CD4-positive, CD25-positive, alpha-beta regulatory T cell (primary cell): ENCODE results near the gene CNOT4. TPM values are rescaled to one million over a fixed set of nuclear protein-coding genes. Genes with fewer than 3 reads are reported as not detected.

Experiments used
- ATAC-seq, 2 donors: fragments of 150-1000 bp; cut with Tn5 transposase; one replicate each; pipeline ENCODE4 v1.10.0; 2021; ENCODE audit warnings: low read depth in 2 of 2, moderate number of reproducible peaks in 2 of 2, moderate library complexity in 1 of 2
- DNase-seq, 3 donors: peaks; one replicate each; pipeline versions ENCODE4 v3.0.0 to v3.0.0-alpha.2; 2012 to 2022; ENCODE audit warnings: mixed read lengths in 1 of 3
- H3K27ac ChIP-seq: one replicate; pipeline ENCODE4 v1.7.0; 2013; ENCODE audit warnings: mild to moderate bottlenecking, low read length; ENCODE audit not compliant: insufficient read depth, poor library complexity, severe bottlenecking
- H3K27me3 ChIP-seq: one replicate; pipeline ENCODE4 v1.7.0; 2013; ENCODE audit warnings: low read length; ENCODE audit not compliant: control insufficient read depth, insufficient read depth
- H3K36me3 ChIP-seq: one replicate; pipeline ENCODE4 v1.7.0; 2013; ENCODE audit warnings: mild to moderate bottlenecking, low read length, moderate library complexity; ENCODE audit not compliant: control insufficient read depth, insufficient read depth
- H3K4me1 ChIP-seq: 2 replicates; pipeline ENCODE4 v1.7.0; 2013; ENCODE audit warnings: mild to moderate bottlenecking, low read length; ENCODE audit not compliant: insufficient read depth, control insufficient read depth, poor library complexity, severe bottlenecking
- H3K4me3 ChIP-seq: one replicate; pipeline ENCODE4 v1.7.0; 2013; ENCODE audit warnings: low read depth, mild to moderate bottlenecking, low read length, moderate library complexity
- H3K9me3 ChIP-seq, 2 experiments: 1 replicate in 1 of 2; 2 replicates in 1 of 2; pipeline ENCODE4 v1.7.0; 2013; ENCODE audit warnings: low read length in 2 of 2, mild to moderate bottlenecking in 1 of 2, moderate library complexity in 1 of 2; ENCODE audit not compliant: control insufficient read depth in 2 of 2
- H3K27ac Mint-ChIP-seq, 3 donors: one replicate each; pipeline ENCODE4 v1.8.0; 2020 to 2022; ENCODE audit warnings: mild to moderate bottlenecking in 3 of 3, mixed read lengths in 3 of 3, moderate library complexity in 2 of 3
- H3K27me3 Mint-ChIP-seq: one replicate; pipeline ENCODE4 v1.8.0; 2022; ENCODE audit warnings: mild to moderate bottlenecking, mixed read lengths
- H3K36me3 Mint-ChIP-seq: one replicate; pipeline ENCODE4 v1.8.0; 2020; ENCODE audit warnings: mixed read lengths
- H3K4me1 Mint-ChIP-seq, 4 donors: one replicate each; pipeline ENCODE4 v1.8.0; 2020 to 2022; ENCODE audit warnings: mixed read lengths in 4 of 4, mild to moderate bottlenecking in 1 of 4
- H3K4me3 Mint-ChIP-seq, 4 donors: one replicate each; pipeline ENCODE4 v1.8.0; 2020 to 2022; ENCODE audit warnings: mild to moderate bottlenecking in 4 of 4, mixed read lengths in 4 of 4, moderate library complexity in 3 of 4
- H3K9me3 Mint-ChIP-seq, 7 donors: one replicate each; pipeline ENCODE4 v1.8.0; 2020 to 2022; ENCODE audit warnings: mixed read lengths in 7 of 7, mild to moderate bottlenecking in 3 of 7, moderate library complexity in 2 of 7
- polyA plus RNA-seq, 4 donors: library from polyadenylated mRNA; unstranded; fragments of 300-500 nt; fragmentation: Illumina TruSeq; gene quantifications; one replicate each; pipeline ENCODE4 v1.2.3, GENCODE V29; 2021
- total RNA-seq: library from RNA; stranded (reverse); gene quantifications from one replicate; pipeline ENCODE4 v1.2.3, GENCODE V29; 2022

Gene CNOT4
- total and polyA plus RNA-seq, 5 donors from 2014 or later = 12.0 to 43.4 (median 13.2) TPM

DNA sequence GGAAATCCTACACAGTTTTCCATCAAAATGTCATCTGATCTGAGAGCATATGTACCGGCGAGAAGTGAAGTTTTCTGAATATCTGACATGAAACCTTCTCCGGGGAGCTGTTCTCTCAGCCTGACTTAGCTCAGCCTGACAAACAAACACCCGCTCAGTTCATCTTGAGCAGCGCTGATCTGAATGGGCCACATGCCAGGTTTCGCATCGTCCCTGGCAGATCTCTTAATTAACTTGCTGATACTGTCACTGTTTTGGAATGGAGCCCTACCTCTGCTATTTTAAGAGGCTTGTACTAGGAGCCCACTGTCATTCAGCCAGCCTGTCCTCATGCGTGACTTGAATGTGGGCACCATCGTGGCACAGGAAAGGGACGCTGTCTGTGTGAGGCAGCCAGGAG, 167.0 kb downstream of the CNOT4 start:
- no peaks in the 10 kb centered on the region for H3K4me1 ChIP-seq
- H3K27me3 ChIP-seq = no peaks in the 10 kb centered on the region
- Mint-ChIP-seq H3K4me1 (no peaks in the 10 kb centered on the region), H3K36me3 (no peaks in the 10 kb centered on the region), H3K4me3 (no peak overlapping the region), H3K27ac (no peak overlapping the region), H3K9me3 (peaks cover 0 to 1% (median 0%) of the 10 kb centered on the region in 7 donors), H3K27me3 (no peaks in the 10 kb centered on the region)
- H3K9me3 ChIP-seq = no peaks in the 10 kb centered on the region
- DNase-seq = no peak
- no peak overlapping the region for H3K27ac ChIP-seq
- H3K36me3 ChIP-seq = no peaks in the 10 kb centered on the region
- no peak overlapping the region for H3K4me3 ChIP-seq
- ATAC-seq = no peak

DNA sequence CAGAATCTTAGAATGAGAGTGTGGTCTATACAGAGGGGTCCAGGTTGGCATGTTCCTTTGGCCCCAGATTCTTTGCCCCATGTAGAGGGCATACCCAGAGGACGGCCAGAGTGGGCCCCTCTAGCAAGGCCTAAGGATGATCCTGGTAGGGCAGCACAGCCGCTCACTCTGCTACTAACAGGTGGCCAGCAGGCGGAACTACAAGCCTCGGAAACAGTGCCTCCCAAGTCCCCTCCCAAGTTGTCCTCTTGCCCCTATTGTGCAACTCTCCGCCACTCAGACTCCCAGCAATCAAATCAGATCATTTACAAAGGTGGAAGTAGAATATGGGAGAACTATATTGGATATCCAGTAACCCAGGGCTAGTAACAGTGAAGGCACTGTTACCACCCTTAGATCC, 168.9 kb downstream of the CNOT4 start:
- Histone ChIP-seq H3K9me3 (no peaks in the 10 kb centered on the region), H3K27ac (no peak overlapping the region), H3K4me1 (no peaks in the 10 kb centered on the region), H3K27me3 (no peaks in the 10 kb centered on the region), H3K36me3 (no peaks in the 10 kb centered on the region), H3K4me3 (no peak overlapping the region)
- ATAC-seq = no peak
- Mint-ChIP-seq H3K27ac (no peak overlapping the region), H3K36me3 (no peaks in the 10 kb centered on the region), H3K9me3 (peaks cover 0 to 1% (median 0%) of the 10 kb centered on the region in 7 donors), H3K27me3 (no peaks in the 10 kb centered on the region), H3K4me1 (no peaks in the 10 kb centered on the region), H3K4me3 (no peak overlapping the region)
- DNase-seq = no peak

DNA sequence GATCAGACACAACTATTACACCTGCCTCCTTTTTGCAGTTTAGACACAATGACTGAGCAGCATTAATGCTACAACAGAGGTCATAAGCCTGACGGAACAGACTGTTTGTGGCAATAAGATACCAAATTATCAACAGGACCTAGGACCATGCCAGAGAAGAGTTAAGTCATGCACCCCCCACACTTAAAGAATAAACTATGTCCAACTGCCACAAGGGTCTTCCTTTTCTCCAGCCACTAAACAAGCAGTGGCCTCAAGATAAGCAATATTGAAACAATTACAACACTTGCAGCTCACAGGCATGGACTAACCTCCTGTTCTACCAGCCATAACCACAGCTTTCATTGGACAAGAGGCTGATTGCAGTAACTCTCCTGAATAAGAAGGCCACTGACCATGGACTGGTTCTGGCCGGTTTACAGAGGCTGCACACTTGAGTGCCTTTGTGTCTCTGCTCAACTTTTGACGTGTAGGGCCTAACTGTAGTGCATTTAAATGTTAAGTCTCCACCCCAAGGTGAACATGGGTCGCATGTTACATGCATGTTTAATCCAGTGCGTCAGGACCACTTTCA, 171.8 kb downstream of the CNOT4 start:
- Mint-ChIP-seq H3K4me1 (no peaks in the 10 kb centered on the region), H3K36me3 (no peaks in the 10 kb centered on the region), H3K27me3 (no peaks in the 10 kb centered on the region), H3K4me3 (no peak overlapping the region), H3K27ac (no peak overlapping the region), H3K9me3 (peaks cover 0 to 2% (median 0%) of the 10 kb centered on the region in 7 donors)
- ATAC-seq = no peak
- Histone ChIP-seq H3K4me1 (no peaks in the 10 kb centered on the region), H3K27me3 (no peaks in the 10 kb centered on the region), H3K36me3 (no peaks in the 10 kb centered on the region), H3K4me3 (no peak overlapping the region), H3K27ac (no peak overlapping the region), H3K9me3 (no peaks in the 10 kb centered on the region)
- DNase-seq = no peak

DNA sequence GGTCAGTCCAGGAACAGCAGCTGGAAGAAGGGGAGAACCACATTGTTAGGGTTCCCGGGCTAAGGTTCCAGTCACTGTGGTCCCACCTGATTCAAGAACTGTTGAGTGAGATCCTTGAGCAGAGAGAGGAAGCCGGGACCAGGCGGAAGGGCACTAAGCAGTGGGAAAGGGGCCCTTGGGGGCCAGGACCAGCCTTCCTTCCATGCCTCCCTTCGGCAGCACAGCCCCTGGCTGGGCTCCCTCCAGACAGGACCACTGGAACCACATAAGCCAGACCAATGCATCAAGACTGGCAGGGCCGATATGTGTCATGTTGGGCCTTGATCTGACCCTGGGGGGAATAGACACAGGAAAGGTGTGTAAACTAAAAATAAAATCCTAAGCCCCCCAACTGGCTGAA, 172.4 kb downstream of the CNOT4 start:
- H3K27ac Mint-ChIP-seq = no peak overlapping the region
- H3K9me3 Mint-ChIP-seq = peaks cover 0 to 2% (median 0%) of the 10 kb centered on the region in 7 donors

DNA sequence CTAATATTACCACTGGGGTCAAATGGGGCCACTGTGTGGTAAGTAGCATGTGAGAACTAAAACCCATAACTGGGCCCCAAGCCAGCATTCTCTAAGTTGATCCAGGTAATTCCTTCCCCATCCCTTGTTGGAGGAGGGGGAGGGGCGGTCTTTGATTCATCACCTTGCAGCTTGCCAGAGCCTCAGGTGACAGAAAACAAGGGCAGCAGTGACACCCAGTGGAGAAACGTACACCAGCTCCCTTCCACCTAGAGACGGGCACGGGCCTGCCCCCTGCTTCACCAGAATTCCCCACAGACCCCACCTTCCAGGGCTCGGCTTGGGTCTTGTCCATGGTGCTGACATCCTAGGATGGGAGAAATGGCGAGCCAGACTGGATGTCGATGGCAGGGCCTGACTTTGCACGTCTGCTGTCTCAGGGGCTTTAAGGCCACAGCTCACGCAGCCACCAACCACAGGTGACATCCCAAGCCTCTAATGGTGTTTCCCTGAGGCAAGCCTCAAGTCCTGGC, 174.2 kb downstream of the CNOT4 start:
- ATAC-seq (no peak), DNase-seq (peak; percentile 5 to 25 (median 16))
- Mint-ChIP-seq H3K4me1 (no peaks in the 10 kb centered on the region), H3K4me3 (no peak overlapping the region), H3K36me3 (no peaks in the 10 kb centered on the region), H3K9me3 (peaks cover 0 to 3% (median 0%) of the 10 kb centered on the region in 7 donors), H3K27ac (no peak overlapping the region), H3K27me3 (no peaks in the 10 kb centered on the region)
- Histone ChIP-seq H3K4me1 (no peaks in the 10 kb centered on the region), H3K4me3 (no peak overlapping the region), H3K27ac (no peak overlapping the region), H3K27me3 (no peaks in the 10 kb centered on the region), H3K36me3 (no peaks in the 10 kb centered on the region), H3K9me3 (no peaks in the 10 kb centered on the region)

More for the DNA sequence above, 172.4 kb downstream of the CNOT4 start:
- Mint-ChIP-seq H3K27me3 (no peaks in the 10 kb centered on the region), H3K4me1 (no peaks in the 10 kb centered on the region), H3K36me3 (no peaks in the 10 kb centered on the region), H3K4me3 (no peak overlapping the region)
- H3K9me3 ChIP-seq = no peaks in the 10 kb centered on the region
- no peaks in the 10 kb centered on the region for H3K36me3 ChIP-seq
- no peak overlapping the region for H3K27ac ChIP-seq
- ATAC-seq = no peak
- no peak for DNase-seq
- no peaks in the 10 kb centered on the region for H3K4me1 ChIP-seq
- no peaks in the 10 kb centered on the region for H3K27me3 ChIP-seq
- no peak overlapping the region for H3K4me3 ChIP-seq

DNA sequence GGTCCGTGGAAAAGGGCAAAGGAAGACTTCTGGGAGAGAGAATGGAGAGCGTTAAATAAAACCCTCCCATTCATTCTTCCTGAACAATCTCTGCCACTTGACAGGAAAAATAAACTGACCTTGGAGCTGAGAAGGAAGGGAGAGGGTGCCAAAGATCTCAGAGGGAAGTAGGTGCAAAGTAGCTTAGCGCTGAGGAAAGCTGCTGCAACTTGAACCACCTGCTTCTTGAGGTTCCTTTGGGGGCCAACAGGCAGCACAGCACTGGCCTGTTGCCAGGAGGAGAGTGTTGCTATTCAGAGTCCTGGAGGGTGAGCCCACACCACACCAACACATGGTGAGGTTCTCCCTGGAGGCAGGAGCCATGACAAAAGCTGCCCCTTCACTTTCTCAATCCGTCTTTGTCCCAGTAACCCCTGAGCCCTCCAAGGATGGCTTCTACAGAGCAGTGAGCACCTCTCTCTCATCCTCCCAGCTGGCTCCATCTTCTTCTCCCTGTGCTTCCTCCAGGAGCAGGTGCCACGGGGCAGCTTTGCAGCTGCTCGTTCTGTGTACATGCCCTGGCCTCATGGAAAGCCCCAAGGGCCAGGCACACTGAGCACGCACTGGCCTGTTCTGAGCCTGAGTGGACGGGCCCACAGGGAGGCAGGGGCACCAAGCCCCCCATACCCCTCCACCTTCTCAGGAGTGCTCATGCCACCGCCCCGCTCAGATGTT, 174.9 kb downstream of the CNOT4 start:
- H3K4me3 Mint-ChIP-seq = no peak overlapping the region
- Histone ChIP-seq H3K27ac (no peak overlapping the region), H3K36me3 (no peaks in the 10 kb centered on the region), H3K4me3 (no peak overlapping the region), H3K9me3 (no peaks in the 10 kb centered on the region), H3K27me3 (no peaks in the 10 kb centered on the region), H3K4me1 (no peaks in the 10 kb centered on the region)
- no peaks in the 10 kb centered on the region for H3K27me3 Mint-ChIP-seq
- no peak overlapping the region for H3K27ac Mint-ChIP-seq
- H3K9me3 Mint-ChIP-seq = peaks cover 0 to 3% (median 0%) of the 10 kb centered on the region in 7 donors
- H3K4me1 Mint-ChIP-seq = no peaks in the 10 kb centered on the region
- no peak for DNase-seq
- H3K36me3 Mint-ChIP-seq = no peaks in the 10 kb centered on the region
- no peak for ATAC-seq

DNA sequence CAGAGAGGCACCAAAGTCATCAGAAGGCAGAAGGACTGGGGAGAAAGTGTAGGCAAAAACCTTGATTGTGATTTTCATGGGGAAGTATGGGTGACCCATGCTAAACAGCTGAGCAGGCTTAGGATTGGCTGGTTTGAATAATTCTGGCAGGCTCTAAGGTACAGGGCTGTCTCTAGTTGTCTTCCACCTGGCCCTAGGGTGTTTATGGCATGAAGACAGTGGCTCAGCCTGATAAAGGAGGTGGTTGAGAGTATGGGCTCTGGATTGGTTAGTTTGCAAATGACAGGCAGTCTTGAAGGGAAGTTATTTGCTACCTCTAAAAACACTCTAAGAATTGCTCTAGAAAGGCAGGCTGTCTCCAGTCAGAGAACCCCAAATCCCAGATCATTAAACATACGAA, 176.0 kb downstream of the CNOT4 start:
- ATAC-seq (no peak), DNase-seq (no peak)
- Histone ChIP-seq H3K36me3 (no peaks in the 10 kb centered on the region), H3K4me1 (no peaks in the 10 kb centered on the region), H3K27me3 (no peaks in the 10 kb centered on the region), H3K9me3 (no peaks in the 10 kb centered on the region), H3K4me3 (no peak overlapping the region), H3K27ac (no peak overlapping the region)
- Mint-ChIP-seq H3K27me3 (no peaks in the 10 kb centered on the region), H3K9me3 (peaks cover 0 to 3% (median 0%) of the 10 kb centered on the region in 7 donors), H3K4me1 (no peaks in the 10 kb centered on the region), H3K36me3 (no peaks in the 10 kb centered on the region), H3K27ac (no peak overlapping the region), H3K4me3 (no peak overlapping the region)

DNA sequence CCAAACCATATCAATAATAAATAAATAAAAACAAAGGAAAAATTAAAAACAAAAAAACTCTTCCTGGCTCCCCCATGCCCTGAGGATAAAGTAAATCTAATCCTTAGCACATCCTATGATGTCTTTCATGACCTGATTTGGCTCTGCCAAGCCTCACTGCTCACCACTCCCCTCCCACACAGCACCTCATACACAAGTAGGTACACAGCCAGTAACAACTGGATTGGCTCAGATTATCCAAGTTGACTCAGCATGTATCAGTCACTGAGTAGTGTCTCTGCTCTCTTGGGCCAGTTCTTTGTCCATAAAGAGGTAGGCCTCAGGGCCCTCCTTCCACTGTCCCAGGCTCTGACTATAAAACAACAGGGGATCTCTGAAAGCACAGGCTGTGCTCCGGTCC, 176.7 kb downstream of the CNOT4 start:
- Mint-ChIP-seq H3K36me3 (no peaks in the 10 kb centered on the region), H3K4me1 (no peaks in the 10 kb centered on the region), H3K27ac (no peak overlapping the region), H3K4me3 (no peak overlapping the region), H3K9me3 (peaks cover 0 to 3% (median 0%) of the 10 kb centered on the region in 7 donors), H3K27me3 (no peaks in the 10 kb centered on the region)
- H3K4me3 ChIP-seq = no peak overlapping the region
- no peak for DNase-seq
- H3K27ac ChIP-seq = no peak overlapping the region
- ATAC-seq = no peak
- H3K27me3 ChIP-seq = no peaks in the 10 kb centered on the region
- no peaks in the 10 kb centered on the region for H3K4me1 ChIP-seq
- H3K9me3 ChIP-seq = no peaks in the 10 kb centered on the region
- no peaks in the 10 kb centered on the region for H3K36me3 ChIP-seq
